ENCODE measurements around the gene WWOX.
"Not testable (repeated sequence)": the region's sequence is repeated elsewhere in the genome, so short reads cannot be mapped to it uniquely, and the experiment has no call there.

Gene WWOX

DNA sequence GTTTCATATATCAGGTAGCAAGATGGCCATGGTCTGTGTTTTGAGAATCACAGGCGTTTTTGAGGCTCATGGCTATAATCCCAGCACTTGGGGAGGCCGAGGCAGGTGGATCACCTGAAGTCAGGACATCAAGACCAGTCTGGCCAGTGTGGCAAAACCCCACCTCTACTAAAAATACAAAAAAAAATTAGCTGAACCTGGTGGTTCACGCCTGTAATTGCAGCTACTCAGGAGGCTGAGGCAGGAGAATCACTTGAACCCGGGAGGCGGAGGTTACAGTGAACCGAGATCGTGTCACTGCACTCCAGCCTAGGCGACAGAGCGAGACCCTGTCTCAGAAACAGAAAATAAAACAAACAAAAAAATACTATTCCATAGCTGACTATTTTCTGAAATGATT is 415.4 kb downstream of the WWOX start:
- DNase-seq (ENCODE audit: low read depth in 1 of 2, low spot score in 1 of 2) = not testable (repeated sequence)

DNA sequence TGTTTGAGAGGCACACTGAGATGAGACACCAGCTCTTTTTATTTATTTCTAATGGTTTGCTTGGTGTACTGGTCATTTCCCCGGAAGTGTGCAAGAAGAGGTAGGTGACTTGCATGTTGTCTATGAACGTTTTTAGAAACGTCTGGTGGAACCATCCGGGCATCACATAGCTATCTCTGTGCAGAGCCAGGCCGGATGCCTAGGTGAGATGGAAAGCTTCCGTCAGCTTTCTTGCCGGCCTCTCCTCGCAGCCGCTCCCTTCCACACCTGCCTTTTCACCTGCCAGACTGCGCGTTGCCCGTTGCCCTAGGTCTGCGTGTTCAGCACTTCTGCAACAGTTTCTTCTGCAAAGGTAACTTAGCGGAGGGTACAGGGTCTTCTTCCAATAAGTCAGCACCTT is 416.0 kb downstream of the WWOX start:
- no peak for DNase-seq (ENCODE audit: low read depth in 1 of 2, low spot score in 1 of 2)

DNA sequence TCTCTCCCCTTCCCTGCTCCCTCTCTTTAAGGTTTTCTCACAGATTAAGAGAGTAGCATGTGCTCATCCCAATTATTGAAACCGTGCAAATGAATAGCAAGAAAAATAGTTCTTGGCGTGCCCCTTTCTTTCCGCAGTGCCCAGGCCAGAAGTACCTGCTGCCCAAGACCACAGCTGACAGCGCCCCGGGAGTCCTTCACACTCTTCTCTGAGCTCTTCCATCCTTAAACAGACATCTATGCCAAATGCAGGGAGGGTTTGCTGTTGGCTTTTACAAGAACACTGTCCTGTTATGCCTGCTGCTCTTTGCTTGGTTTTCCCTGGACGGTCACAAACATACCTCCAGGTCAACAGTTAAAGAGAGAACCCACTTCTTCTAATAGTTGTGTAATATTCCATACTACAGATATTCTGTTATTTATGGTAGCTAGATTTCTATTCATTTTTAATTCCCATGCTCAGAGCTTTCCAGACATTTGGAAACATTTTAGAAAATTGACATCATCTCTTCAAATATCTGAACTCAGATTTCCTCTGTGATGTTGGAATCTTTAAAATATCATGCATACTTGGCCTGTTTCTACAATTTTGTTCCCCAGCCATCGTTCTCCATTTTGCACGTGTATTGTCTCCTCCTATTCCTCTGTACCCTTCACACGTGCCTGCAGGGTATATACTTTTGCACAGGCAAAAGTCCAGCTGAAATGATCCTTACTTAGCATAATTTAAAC is 416.7 kb downstream of the WWOX start:
- DNase-seq (ENCODE audit: low read depth in 1 of 2, low spot score in 1 of 2) = no peak

DNA sequence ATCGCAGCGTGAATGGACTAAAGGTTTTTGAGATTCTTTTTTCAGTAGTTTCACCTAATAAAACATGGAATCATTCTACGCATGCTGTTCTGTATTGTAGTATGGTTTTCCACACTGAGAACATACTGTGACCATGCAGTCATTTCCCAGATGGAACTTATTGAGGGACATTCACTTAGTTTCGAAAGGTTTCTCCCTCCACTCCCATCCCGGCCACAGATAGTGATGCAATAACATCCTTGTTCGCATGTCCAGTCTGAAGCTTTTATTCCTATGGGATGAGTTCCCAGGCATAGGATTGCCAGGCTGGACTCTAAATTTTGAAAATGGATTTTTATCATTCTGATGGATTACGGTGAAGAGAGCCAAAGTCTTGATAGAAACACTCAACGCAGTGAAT is 420.4 kb downstream of the WWOX start:
- DNase-seq (ENCODE audit: low read depth in 1 of 2, low spot score in 1 of 2) = no peak

DNA sequence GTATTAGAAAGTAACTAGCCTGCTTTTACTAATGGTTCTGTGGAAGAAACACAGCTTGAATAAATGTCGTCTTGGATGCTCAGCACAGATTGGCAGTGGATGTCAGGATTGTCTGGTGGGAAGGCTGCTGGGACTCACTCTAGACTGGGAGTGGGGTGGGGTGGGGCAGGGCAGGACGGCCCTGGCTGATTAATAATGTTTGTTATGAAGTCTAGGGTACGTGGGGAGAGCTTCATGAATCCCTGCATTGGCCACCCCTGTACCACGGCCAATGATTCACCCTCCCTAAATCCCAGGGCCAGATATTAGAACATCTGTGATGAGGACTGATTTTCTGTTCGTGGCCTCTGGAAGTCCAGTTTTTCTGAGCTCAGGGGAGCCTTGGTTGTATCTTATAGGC is 421.0 kb downstream of the WWOX start:
- DNase-seq (ENCODE audit: low read depth in 1 of 2, low spot score in 1 of 2) = no peak

DNA sequence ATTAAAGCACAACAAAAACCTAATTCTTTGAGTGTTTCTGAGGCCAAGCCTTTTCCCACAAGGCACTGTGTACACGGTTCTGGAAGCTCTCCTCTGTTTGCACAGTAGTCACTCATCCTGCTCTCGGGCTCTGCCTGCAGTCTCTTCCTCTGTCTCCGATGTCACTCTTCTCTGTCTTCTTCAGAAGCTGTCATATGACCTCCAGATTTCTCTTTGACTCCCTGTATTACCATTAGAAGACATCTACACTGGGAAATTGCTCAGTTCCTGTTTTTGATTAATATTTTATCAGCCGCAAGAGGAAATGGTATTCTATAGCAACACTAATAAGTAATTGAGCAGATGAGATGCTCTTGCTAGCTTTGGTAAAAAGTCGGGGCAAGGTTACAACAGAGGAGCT is 422.9 kb downstream of the WWOX start:
- no peak for DNase-seq (ENCODE audit: low read depth in 1 of 2, low spot score in 1 of 2)

DNA sequence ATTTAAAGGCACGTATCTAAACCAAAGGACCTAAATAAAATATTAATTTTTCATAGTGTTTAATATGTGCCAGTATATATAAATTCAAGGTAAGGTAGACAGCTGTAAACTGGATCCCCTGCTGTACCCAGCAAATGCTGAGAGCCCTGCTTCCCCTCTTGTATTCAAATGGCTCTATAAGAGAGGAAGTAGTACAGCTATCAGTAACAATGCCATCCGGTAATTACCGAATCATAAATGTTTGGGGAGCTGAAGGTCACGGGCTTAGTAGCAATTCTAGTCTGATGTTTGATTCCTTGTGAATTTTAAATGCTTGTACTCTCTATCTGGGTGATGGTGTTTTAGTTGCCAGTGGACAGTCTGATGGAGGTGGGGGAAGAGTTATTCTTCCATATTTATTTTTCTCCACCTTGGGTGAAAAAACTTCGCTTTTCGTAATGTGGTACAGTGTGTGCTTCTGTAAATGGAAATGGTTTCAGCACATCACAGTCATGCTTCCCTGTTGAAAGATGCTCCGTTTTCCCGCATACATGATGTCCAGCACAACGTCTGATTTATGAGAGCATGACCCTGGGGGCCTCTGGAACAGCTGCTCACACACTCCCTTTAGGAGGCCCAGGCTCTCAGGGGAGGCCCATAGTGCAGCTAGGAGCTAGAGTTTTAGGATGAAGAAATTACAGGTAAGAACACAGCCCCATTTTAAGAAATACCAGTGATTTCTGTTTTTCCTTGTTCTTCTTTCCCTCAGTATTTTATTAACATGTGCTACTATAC is 423.9 kb downstream of the WWOX start:
- DNase-seq (ENCODE audit: low read depth in 1 of 2, low spot score in 1 of 2) = no peak

GRCh38 chr16:78524066-78524595 is 424.7 kb downstream of the WWOX start:
- no peak for DNase-seq (ENCODE audit: low read depth in 1 of 2, low spot score in 1 of 2)

- DNase-seq (ENCODE audit: low read depth in 1 of 2, low spot score in 1 of 2) = no peak
Measured at GRCh38 chr16:78528265-78528664, 428.8 kb downstream of the WWOX start.

- DNase-seq (ENCODE audit: low read depth in 1 of 2, low spot score in 1 of 2) = no peak
Measured at GRCh38 chr16:78529881-78530280, 430.4 kb downstream of the WWOX start.

DNA sequence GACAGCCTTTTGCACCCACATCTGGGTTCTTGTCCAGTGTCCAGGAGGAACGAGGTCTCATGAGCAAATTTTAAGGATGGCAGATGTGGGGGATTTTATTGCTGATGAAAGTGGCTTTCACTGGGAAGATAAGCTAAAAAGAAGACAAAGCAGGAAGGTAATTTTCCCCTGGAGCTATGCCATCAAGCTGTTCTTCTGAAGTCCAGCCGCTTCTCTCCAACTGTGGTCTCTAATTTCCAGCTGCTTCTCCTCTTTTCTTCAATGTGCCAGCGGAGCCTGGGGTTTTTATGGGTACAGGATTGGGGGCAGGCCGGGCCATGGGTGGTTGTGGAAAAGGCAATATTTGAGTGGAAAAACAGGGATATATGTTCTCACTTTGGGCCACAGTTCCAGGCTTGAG is 430.8 kb downstream of the WWOX start:
- DNase-seq (ENCODE audit: low read depth in 1 of 2, low spot score in 1 of 2) = no peak

- no peak for DNase-seq (ENCODE audit: low read depth in 1 of 2, low spot score in 1 of 2)
Measured at GRCh38 chr16:78535098-78535497, 435.6 kb downstream of the WWOX start.

DNA sequence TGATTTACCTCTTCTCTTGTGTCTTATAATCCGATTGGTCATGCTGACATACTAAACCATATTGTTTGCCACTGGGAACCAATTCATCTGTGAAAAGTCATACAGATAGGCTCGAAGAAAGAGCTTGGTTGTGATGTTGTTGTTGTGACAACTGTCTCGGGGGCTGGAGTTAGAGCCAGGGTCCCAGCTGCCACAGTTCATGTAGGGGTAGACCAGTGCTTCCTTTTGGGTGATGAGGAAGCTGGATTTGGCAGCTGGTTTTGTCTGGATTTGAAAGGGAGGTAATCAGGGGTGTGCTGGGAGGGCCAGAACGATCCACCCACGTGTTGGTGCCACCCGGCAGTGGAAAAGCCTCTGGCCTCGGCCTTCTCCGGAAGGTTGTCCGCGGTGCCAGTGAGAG is 438.1 kb downstream of the WWOX start:
- no peak for DNase-seq (ENCODE audit: low read depth in 1 of 2, low spot score in 1 of 2)

DNA sequence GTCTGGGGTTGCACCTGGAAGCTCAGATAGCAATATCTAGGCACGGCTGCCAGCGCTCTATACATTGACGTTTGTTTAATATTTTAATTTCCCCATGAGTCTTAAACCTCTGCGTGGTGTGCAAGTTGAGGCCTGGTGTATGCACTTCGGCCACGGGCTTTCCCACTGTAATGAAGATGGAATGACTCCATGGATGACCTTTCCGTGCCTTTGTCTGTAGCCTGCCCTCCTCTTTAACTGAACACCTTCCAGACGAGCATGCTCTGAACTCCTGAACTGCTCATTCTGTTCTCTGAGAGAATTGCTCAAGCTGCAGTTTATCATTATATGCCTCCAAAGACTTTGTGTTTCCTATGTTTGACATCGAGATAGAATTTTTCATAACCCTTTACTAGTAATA is 438.8 kb downstream of the WWOX start:
- no peak for DNase-seq (ENCODE audit: low read depth in 1 of 2, low spot score in 1 of 2)

- no peak for DNase-seq (ENCODE audit: low read depth in 1 of 2, low spot score in 1 of 2)
Measured at GRCh38 chr16:78538919-78539318, 439.5 kb downstream of the WWOX start.

DNA sequence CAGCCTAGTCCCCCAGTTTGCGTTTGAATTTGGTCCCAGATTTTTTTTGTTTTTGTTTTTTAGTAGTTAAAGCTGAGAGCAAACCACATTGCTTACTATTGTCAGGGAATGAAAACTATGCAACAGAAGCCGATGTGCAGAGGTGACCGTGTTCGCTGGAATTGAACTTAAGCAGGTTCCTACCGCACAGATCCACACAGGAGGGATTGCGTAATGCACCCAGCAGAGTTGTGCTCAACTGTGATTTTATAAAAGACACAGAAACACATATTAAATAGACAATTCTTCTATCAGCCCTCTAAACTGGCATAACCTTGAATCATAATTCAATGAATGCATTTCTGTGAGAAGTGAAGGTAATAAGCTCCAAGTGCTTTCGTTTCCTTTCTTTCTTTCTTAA is 443.0 kb downstream of the WWOX start:
- no peak for DNase-seq (ENCODE audit: low read depth in 1 of 2, low spot score in 1 of 2)

- DNase-seq (ENCODE audit: low read depth in 1 of 2, low spot score in 1 of 2) = no peak
Measured at GRCh38 chr16:78543023-78543422, 443.6 kb downstream of the WWOX start.

DNA sequence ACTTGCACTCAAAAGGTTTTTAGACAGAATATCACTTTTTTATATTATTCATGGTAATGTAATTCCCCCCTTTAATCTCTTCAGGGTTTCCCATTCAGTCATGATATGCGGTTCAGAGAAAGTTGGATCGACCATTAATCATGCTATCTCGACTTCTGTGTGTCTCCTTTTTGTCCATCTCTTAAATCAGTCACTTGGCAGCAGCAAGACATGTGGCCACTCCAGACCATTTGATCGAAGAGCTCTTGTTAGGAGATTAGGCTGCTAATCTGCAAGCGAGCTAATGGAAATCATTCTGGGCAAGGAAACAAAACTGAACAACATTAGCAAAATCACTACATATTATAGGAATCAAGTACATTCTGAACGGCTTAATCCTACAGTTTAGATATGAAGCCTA is 449.9 kb downstream of the WWOX start:
- DNase-seq (ENCODE audit: low read depth in 1 of 2, low spot score in 1 of 2) = no peak

DNA sequence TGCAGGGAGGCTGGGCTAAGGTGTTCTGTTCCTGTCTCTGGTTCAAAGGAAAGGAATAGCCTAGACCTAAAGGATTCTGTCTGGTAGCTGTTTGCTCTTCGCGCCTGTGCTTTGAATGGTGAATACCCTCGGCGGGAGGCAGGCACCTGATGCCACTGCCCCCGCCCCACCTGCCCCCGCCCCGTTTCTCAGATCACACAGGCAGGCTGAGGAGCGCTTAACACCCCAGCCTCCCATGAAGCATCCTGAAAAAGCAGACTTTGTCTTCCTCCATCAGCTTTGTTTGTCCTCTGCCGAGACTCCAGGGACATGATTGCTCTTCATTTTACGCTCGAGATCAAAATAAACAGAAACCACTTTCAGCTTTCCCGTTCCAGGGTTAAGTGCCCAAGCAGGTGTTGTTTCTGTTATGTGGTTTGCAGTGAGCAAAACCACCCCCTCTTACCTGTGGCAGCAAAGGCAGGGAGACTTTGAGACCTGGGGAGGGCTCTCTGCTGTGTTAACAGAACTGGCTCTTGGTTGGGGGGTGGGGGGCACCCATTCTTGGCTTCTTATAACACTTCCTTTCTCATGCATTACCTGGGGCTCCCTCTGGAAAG is 452.1 kb downstream of the WWOX start:
- DNase-seq (ENCODE audit: low read depth in 1 of 2, low spot score in 1 of 2) = no peak

GRCh38 chr16:78552106-78552675 is 452.7 kb downstream of the WWOX start:
- no peak for DNase-seq (ENCODE audit: low read depth in 1 of 2, low spot score in 1 of 2)

DNA sequence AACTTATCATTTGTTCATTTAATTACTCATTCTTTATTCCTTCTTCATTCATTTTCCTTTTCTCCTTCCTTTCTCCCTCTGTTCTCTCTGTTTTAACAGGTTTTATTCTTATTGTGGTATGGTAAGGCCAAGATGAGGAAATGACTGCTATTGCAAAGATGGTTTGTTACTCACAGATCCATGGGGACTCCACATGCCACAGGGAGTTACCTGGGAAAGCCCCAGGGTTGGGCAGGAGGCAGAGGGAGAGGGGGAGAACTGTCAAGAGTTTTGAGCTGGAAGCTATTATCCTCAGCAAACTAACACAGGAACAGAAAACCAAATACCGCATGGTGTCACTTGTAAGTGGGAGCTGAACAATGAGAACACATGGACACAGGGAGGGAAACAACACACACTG is 453.3 kb downstream of the WWOX start:
- DNase-seq (ENCODE audit: low read depth in 1 of 2, low spot score in 1 of 2) = no peak

Measured in activated T-helper 1 cell treated with anti-CD3 and anti-CD28 coated beads, Interleukin-2, amount 50 U/mL, for 16 hours (primary cell).